ENCODE results near the gene KLHL4. TPM values are rescaled to one million over a fixed set of nuclear protein-coding genes. Genes with fewer than 3 reads are reported as not detected.

The KLHL4 gene, protein sequence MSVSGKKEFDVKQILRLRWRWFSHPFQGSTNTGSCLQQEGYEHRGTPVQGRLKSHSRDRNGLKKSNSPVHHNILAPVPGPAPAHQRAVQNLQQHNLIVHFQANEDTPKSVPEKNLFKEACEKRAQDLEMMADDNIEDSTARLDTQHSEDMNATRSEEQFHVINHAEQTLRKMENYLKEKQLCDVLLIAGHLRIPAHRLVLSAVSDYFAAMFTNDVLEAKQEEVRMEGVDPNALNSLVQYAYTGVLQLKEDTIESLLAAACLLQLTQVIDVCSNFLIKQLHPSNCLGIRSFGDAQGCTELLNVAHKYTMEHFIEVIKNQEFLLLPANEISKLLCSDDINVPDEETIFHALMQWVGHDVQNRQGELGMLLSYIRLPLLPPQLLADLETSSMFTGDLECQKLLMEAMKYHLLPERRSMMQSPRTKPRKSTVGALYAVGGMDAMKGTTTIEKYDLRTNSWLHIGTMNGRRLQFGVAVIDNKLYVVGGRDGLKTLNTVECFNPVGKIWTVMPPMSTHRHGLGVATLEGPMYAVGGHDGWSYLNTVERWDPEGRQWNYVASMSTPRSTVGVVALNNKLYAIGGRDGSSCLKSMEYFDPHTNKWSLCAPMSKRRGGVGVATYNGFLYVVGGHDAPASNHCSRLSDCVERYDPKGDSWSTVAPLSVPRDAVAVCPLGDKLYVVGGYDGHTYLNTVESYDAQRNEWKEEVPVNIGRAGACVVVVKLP
- total RNA-seq (2016; rRNA removed; fragmentation: Illumina TruSeq; extraction: Trizol) (0.13 and 0.15 TPM in 2 replicates), polyA plus RNA-seq (2011; rRNA removed) (0.04 TPM in 1 of 2 replicates, not detected in the other), polyA minus RNA-seq (2011; rRNA and poly(A)+ RNA removed; ENCODE audit: low replicate concordance) (1.5 TPM in 1 of 2 replicates, not detected in the other), Bru-seq, nascent RNA (percentile 10 among the genes with signal in this experiment), BruChase-seq, experiment 1, labeled RNA remaining after a 6-hour chase (percentile 8 among the genes with signal in this experiment), BruChase-seq, experiment 2, labeled RNA remaining after a 2-hour chase (percentile 5 among the genes with signal in this experiment)
- total RNA-seq (2016; cell fraction: cytosol; rRNA removed; fragmentation: Illumina TruSeq; extraction: Trizol; ENCODE audit: low read depth), result not detected in 2 replicates
- total RNA-seq (2016; cell fraction: insoluble cytoplasmic fraction; rRNA removed; fragmentation: Illumina TruSeq; extraction: Trizol), result 0.12 TPM in 1 of 2 replicates, not detected in the other
- total RNA-seq (2016; cell fraction: membrane; rRNA removed; fragmentation: Illumina TruSeq; extraction: Trizol), result not detected in 2 replicates
- total RNA-seq (2016; cell fraction: nucleus; rRNA removed; fragmentation: Illumina TruSeq; extraction: Trizol), result 0.13 TPM in 1 of 2 replicates, not detected in the other
- polyA plus RNA-seq (2011; cell fraction: cytosol; rRNA removed), result 0.03 TPM in 1 of 2 replicates, not detected in the other
- polyA plus RNA-seq (2011; cell fraction: nucleus; rRNA removed), result not detected in 2 replicates
- not detected in 2 replicates for polyA plus RNA-seq (2012)
- not detected in 2 replicates for polyA plus RNA-seq (2016; cell fraction: cytosol; fragmentation: Illumina TruSeq; extraction: Trizol; ENCODE audit: low read depth)
- polyA plus RNA-seq (2016; cell fraction: insoluble cytoplasmic fraction; fragmentation: Illumina TruSeq; extraction: Trizol; ENCODE audit: low read depth), result 0.07 TPM in 1 of 2 replicates, not detected in the other
- polyA plus RNA-seq (2016; cell fraction: membrane; fragmentation: Illumina TruSeq; extraction: Trizol; ENCODE audit: low read depth), result not detected in 2 replicates
- not detected in 2 replicates for polyA plus RNA-seq (2016; cell fraction: nucleus; fragmentation: Illumina TruSeq; extraction: Trizol; ENCODE audit: insufficient read depth, low read depth)
- not detected in 2 replicates for polyA minus RNA-seq (2011; cell fraction: cytosol; rRNA and poly(A)+ RNA removed)
- polyA minus RNA-seq (2011; cell fraction: nucleus; rRNA and poly(A)+ RNA removed), result not detected in 2 replicates
- long read RNA-seq, experiment 1, result 0 reads
- long read RNA-seq, experiment 2, result 0 reads

- no peak for DNase-seq (ENCODE audit: low spot score)
- WGBS (ENCODE audit: low lambda C conversion rate), result 4% methylated on average over 5 of the region's 8 CpGs
- Histone ChIP-seq H3K4me2 (ENCODE audit: low read depth, low read length) (no peak within 1 kb of the TSS), H3K9me3 (ENCODE audit: low read length) (no peaks in the 10 kb centered on the region), H3K27ac (ENCODE audit: extremely low read length, insufficient read depth, low read length) (no peak within 1 kb of the TSS), H3K27me3 (ENCODE audit: control insufficient read depth in 1 of 2, insufficient read depth in 2 of 2, low read length in 2 of 2) (no peaks in the 10 kb centered on the region), H2AFZ (ENCODE audit: low read length) (no peak within 1 kb of the TSS), H3K4me3 (replicated peaks in 1 of 3; ENCODE audit: insufficient read depth in 1 of 3, low read depth in 2 of 3, low read length in 3 of 3) (no peak within 1 kb of the TSS), H3K4me1 (ENCODE audit: insufficient read depth, low read length) (no peaks in the 10 kb centered on the region), H3K9ac (ENCODE audit: insufficient read depth, low read depth, low read length) (no peak within 1 kb of the TSS), H3K79me2 (ENCODE audit: insufficient read depth, low read length) (no peaks in the 10 kb centered on the region), H3K36me3 (replicated peaks in 1 of 2; ENCODE audit: control insufficient read depth in 1 of 2, insufficient read depth in 2 of 2, low read length in 2 of 2) (no peaks in the 10 kb centered on the region), H4K20me1 (ENCODE audit: insufficient read depth, low read length) (no peaks in the 10 kb centered on the region)
- in situ Hi-C loops (cut with HindIII; ENCODE audit: extremely low pct_ligation_motif_present, low pct_unique_long_range_greater_than_20kb) (no loop called here), intact Hi-C loops (cut with micrococcal nuclease; ENCODE audit: unreplicated experiment) (no loop called here)
- FAIRE-seq, result no peak
- ATAC-seq, result no peak
- ChIA-PET POLR2A (no interaction called here), CTCF (ENCODE audit: low intra/inter-chr PET ratio, low total read pairs) (no interaction called here)
- BruUV-seq (replicated peaks), result no TSS peak
- TF ChIP-seq CAMTA2 (CRISPR knock-in tag; IDR thresholded peaks at IDR 0.05; ENCODE audit: borderline replicate concordance) (no peak), ZNF672 (CRISPR knock-in tag; IDR thresholded peaks at IDR 0.05) (no peak), ZNF7 (CRISPR knock-in tag; IDR thresholded peaks at IDR 0.05) (no peak), ZBTB7A (CRISPR knock-in tag; IDR thresholded peaks at IDR 0.05) (no peak)
- TF ChIP-seq, protein P1, sequence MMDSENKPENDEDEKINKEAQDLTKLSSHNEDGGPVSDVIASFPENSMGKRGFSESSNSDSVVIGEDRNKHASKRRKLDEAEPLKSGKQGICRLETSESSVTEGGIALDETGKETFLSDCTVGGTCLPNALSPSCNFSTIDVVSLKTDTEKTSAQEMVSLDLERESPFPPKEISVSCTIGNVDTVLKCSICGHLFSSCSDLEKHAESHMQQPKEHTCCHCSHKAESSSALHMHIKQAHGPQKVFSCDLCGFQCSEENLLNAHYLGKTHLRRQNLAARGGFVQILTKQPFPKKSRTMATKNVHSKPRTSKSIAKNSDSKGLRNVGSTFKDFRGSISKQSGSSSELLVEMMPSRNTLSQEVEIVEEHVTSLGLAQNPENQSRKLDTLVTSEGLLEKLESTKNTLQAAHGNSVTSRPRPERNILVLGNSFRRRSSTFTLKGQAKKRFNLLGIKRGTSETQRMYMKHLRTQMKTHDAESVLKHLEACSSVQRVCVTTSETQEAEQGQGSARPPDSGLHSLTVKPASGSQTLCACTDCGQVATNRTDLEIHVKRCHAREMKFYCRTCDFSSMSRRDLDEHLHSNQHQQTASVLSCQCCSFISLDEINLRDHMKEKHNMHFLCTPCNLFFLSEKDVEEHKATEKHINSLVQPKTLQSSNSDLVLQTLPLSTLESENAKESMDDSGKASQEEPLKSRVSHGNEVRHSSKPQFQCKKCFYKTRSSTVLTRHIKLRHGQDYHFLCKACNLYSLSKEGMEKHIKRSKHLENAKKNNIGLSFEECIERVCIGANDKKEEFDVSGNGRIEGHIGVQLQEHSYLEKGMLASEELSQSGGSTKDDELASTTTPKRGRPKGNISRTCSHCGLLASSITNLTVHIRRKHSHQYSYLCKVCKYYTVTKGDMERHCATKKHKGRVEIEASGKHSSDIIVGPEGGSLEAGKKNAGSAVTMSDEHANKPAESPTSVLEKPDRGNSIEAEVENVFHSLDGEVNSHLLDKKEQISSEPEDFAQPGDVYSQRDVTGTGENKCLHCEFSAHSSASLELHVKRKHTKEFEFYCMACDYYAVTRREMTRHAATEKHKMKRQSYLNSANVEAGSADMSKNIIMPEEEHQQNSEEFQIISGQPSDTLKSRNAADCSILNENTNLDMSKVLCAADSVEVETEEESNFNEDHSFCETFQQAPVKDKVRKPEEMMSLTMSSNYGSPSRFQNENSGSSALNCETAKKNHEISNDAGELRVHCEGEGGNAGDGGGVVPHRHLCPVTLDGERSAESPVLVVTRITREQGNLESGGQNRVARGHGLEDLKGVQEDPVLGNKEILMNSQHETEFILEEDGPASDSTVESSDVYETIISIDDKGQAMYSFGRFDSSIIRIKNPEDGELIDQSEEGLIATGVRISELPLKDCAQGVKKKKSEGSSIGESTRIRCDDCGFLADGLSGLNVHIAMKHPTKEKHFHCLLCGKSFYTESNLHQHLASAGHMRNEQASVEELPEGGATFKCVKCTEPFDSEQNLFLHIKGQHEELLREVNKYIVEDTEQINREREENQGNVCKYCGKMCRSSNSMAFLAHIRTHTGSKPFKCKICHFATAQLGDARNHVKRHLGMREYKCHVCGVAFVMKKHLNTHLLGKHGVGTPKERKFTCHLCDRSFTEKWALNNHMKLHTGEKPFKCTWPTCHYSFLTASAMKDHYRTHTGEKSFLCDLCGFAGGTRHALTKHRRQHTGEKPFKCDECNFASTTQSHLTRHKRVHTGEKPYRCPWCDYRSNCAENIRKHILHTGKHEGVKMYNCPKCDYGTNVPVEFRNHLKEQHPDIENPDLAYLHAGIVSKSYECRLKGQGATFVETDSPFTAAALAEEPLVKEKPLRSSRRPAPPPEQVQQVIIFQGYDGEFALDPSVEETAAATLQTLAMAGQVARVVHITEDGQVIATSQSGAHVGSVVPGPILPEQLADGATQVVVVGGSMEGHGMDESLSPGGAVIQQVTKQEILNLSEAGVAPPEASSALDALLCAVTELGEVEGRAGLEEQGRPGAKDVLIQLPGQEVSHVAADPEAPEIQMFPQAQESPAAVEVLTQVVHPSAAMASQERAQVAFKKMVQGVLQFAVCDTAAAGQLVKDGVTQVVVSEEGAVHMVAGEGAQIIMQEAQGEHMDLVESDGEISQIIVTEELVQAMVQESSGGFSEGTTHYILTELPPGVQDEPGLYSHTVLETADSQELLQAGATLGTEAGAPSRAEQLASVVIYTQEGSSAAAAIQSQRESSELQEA (CRISPR knock-in tag; IDR thresholded peaks at IDR 0.05; ENCODE audit: not compliant biosample characterization), result no peak
Measured at GRCh38 chrX:87517571-87518141, at the start of gene KLHL4. Gene KLHL4 (plus strand): TSS chrX:87517802. CDS start chrX:87517894, 92 bp downstream.
